GM23338 (cell line): ENCODE results near the gene IQGAP2. TPM values are rescaled to one million over a fixed set of nuclear protein-coding genes. Genes with fewer than 3 reads are reported as not detected.

Source experiments
- ATAC-seq: fragments of 200-7000 bp; cut with Tn5 transposase; 3 replicates; pipeline ENCODE4 v1.9.1; 2020
- DNase-seq: peaks from one replicate; pipeline ENCODE4 v3.0.0-alpha.2; 2015; ENCODE audit warnings: low spot score
- H2AFZ ChIP-seq: fragments of 200-600 bp; sonication (generic); 2 replicates; pipeline ENCODE4 v1.8.0; 2016; ENCODE audit warnings: antibody characterized with exemption, mild to moderate bottlenecking, moderate library complexity
- H3F3A ChIP-seq: fragments of 200-600 bp; sonication (generic); replicated peaks from 2 replicates; pipeline ENCODE4 v1.8.0; 2017; ENCODE audit warnings: antibody characterized with exemption, mixed run types, low read depth
- H3K27ac ChIP-seq: fragments of 200-600 bp; sonication (generic); 2 replicates; pipeline ENCODE4 v1.6.1; 2016; ENCODE audit warnings: low read depth
- H3K27me3 ChIP-seq: fragments of 200-600 bp; sonication (generic); 2 replicates; pipeline ENCODE4 v1.8.0; 2016; ENCODE audit warnings: mild to moderate bottlenecking, mixed run types, moderate library complexity; ENCODE audit not compliant: insufficient read depth
- H3K36me3 ChIP-seq: fragments of 200-600 bp; sonication (generic); 2 replicates; pipeline ENCODE4 v1.8.0; 2016; ENCODE audit warnings: mild to moderate bottlenecking; ENCODE audit not compliant: insufficient read depth
- H3K4me1 ChIP-seq: fragments of 200-600 bp; sonication (generic); 2 replicates; pipeline ENCODE4 v1.8.0; 2016; ENCODE audit warnings: mild to moderate bottlenecking, moderate library complexity; ENCODE audit not compliant: insufficient read depth
- H3K4me2 ChIP-seq: fragments of 200-600 bp; sonication (generic); 2 replicates; pipeline ENCODE4 v1.7.1; 2017; ENCODE audit warnings: mixed run types
- H3K4me3 ChIP-seq: fragments of 200-600 bp; sonication (generic); 2 replicates; pipeline ENCODE4 v1.6.1; 2016; ENCODE audit warnings: mixed run types
- H3K79me2 ChIP-seq: fragments of 200-600 bp; sonication (generic); replicated peaks from 2 replicates; pipeline ENCODE4 v1.8.0; 2017; ENCODE audit warnings: mild to moderate bottlenecking; ENCODE audit not compliant: insufficient read depth
- H3K9me2 ChIP-seq: fragments of 200-600 bp; sonication (generic); 2 replicates; pipeline ENCODE4 v1.8.0; 2017; ENCODE audit not compliant: insufficient read depth
- H4K20me1 ChIP-seq: fragments of 200-600 bp; sonication (generic); replicated peaks from 2 replicates; pipeline ENCODE4 v1.8.0; 2017; ENCODE audit warnings: mild to moderate bottlenecking; ENCODE audit not compliant: insufficient read depth
- H3K27ac Mint-ChIP-seq: 2 replicates; pipeline ENCODE4 v1.8.0; 2020; ENCODE audit warnings: inconsistent platforms, mild to moderate bottlenecking, moderate library complexity, mixed read lengths
- H3K27me3 Mint-ChIP-seq: 3 replicates; pipeline ENCODE4 v1.8.0; 2022; ENCODE audit warnings: low read depth, mild to moderate bottlenecking, moderate library complexity, mixed read lengths, inconsistent platforms; ENCODE audit not compliant: insufficient read depth, poor library complexity
- H3K36me3 Mint-ChIP-seq: 3 replicates; pipeline ENCODE4 v1.8.0; 2021; ENCODE audit warnings: low read depth, mild to moderate bottlenecking, inconsistent platforms, moderate library complexity, mixed read lengths
- H3K4me1 Mint-ChIP-seq: 3 replicates; pipeline ENCODE4 v1.8.0; 2020; ENCODE audit warnings: mild to moderate bottlenecking, inconsistent platforms, mixed read lengths
- H3K4me3 Mint-ChIP-seq: 3 replicates; pipeline ENCODE4 v1.8.0; 2021; ENCODE audit warnings: moderate library complexity, mild to moderate bottlenecking, inconsistent platforms, mixed read lengths
- H3K9me3 Mint-ChIP-seq: 3 replicates; pipeline ENCODE4 v1.8.0; 2020; ENCODE audit warnings: moderate library complexity, mild to moderate bottlenecking, inconsistent platforms, mixed read lengths
- CREB1 ChIP-seq: fragments of 250-450 bp; sonication (Bioruptor Pico); IDR thresholded peaks from 2 replicates; pipeline ENCODE4 v1.5.0; 2020; ENCODE audit warnings: low read depth, mild to moderate bottlenecking, moderate library complexity
- ETS1 ChIP-seq: IDR thresholded peaks from 2 replicates; pipeline ENCODE4 v1.6.1; 2016; ENCODE audit warnings: antibody characterized with exemption
- EZH2 ChIP-seq: fragments of 200-600 bp; sonication (generic); IDR thresholded peaks from one replicate; pipeline ENCODE4 v1.8.0; 2017; ENCODE audit warnings: antibody characterized with exemption, mild to moderate bottlenecking, low read depth; ENCODE audit not compliant: unreplicated experiment
- EZH2phosphoT487 ChIP-seq: fragments of 200-600 bp; sonication (generic); IDR thresholded peaks from one replicate; pipeline ENCODE4 v1.8.1; 2018; ENCODE audit warnings: antibody characterized with exemption; ENCODE audit not compliant: unreplicated experiment
- JUNB ChIP-seq: IDR thresholded peaks from one replicate; pipeline ENCODE4 v1.6.1; 2016; ENCODE audit warnings: antibody characterized with exemption; ENCODE audit not compliant: unreplicated experiment
- NANOG ChIP-seq: IDR thresholded peaks from 2 replicates; pipeline ENCODE4 v1.6.1; 2016; ENCODE audit warnings: antibody characterized with exemption, borderline replicate concordance
- POLR2AphosphoS5 ChIP-seq: IDR thresholded peaks from 2 replicates; pipeline ENCODE4 v1.6.1; 2016; ENCODE audit warnings: antibody characterized with exemption, low read depth
- REST ChIP-seq: IDR thresholded peaks from one replicate; pipeline ENCODE4 v1.6.1; 2018; ENCODE audit warnings: antibody characterized with exemption; ENCODE audit not compliant: unreplicated experiment
- STAT1 ChIP-seq: IDR thresholded peaks from one replicate; pipeline ENCODE4 v1.6.1; 2016; ENCODE audit warnings: antibody characterized with exemption; ENCODE audit not compliant: unreplicated experiment
- ZNF114 ChIP-seq: fragments of 250-450 bp; sonication (Bioruptor Pico); IDR thresholded peaks from 2 replicates; pipeline ENCODE4 v1.5.0; 2020; ENCODE audit warnings: mild to moderate bottlenecking, moderate library complexity
- ZNF331 ChIP-seq: fragments of 250-450 bp; sonication (Bioruptor Pico); IDR thresholded peaks from 2 replicates; pipeline ENCODE4 v1.5.0; 2020; ENCODE audit warnings: low read depth, mild to moderate bottlenecking, moderate library complexity
- polyA plus RNA-seq: library from polyadenylated mRNA; unstranded; fragments of >200 nt; fragmentation: Nextera tagmentation; extraction: Ambion mirVana; gene quantifications from 2 replicates; pipeline ENCODE4 v1.2.1, GENCODE V29; 2016
- total RNA-seq: library from RNA; depleted of rRNA; stranded (reverse); fragments of >200 nt; shearing (Covaris generic); gene quantifications from 2 replicates; pipeline ENCODE4 v1.2.3, GENCODE V29; 2014
- TF ChIP-seq, protein P1 (sequence below), 2 experiments: fragments of 200-600 bp in 1 of 2; sonication (generic) in 1 of 2; conservative IDR thresholded peaks; 2 replicates each; pipeline versions ENCODE4 v1.5.1 to v1.6.1; 2016 to 2017; ENCODE audit warnings: antibody characterized with exemption in 2 of 2, low read depth in 2 of 2, mild to moderate bottlenecking in 2 of 2, moderate library complexity in 1 of 2
- TF ChIP-seq, protein P2 (sequence below): fragments of 250-450 bp; sonication (Bioruptor Pico); IDR thresholded peaks from 2 replicates; pipeline ENCODE4 v1.5.0; 2020; ENCODE audit warnings: mild to moderate bottlenecking, moderate library complexity

The IQGAP2 gene
- total and polyA plus RNA-seq, 2 experiments from 2014 or later, result 60.0 to 86.5 TPM

- H3K9me2 ChIP-seq, result no peaks in the 10 kb centered on the region
- no peak overlapping the region for H3K4me3 Mint-ChIP-seq
- H3K27ac Mint-ChIP-seq, result no peak overlapping the region
- H3K27me3 Mint-ChIP-seq, result no peaks in the 10 kb centered on the region
- no peaks in the 10 kb centered on the region; the same call in 1 of the 3 replicates for H3K36me3 Mint-ChIP-seq
- H3K4me1 ChIP-seq, result no peaks in the 10 kb centered on the region; the same call in 1 of the 2 replicates
- no peaks in the 10 kb centered on the region for H3F3A ChIP-seq
- H4K20me1 ChIP-seq, result no peaks in the 10 kb centered on the region
- no peaks in the 10 kb centered on the region for H3K27me3 ChIP-seq
- no peaks in the 10 kb centered on the region for H3K9me3 Mint-ChIP-seq
- TF ChIP-seq ZNF114 (CRISPR knock-in tag) (no peak), EZH2 (no peak), REST (no peak), CREB1 (no peak), NANOG (no peak), JUNB (no peak), ZNF331 (CRISPR knock-in tag) (no peak), EZH2phosphoT487 (no peak), ETS1 (no peak), POLR2AphosphoS5 (no peak), STAT1 (no peak)
- TF ChIP-seq, protein P1, sequence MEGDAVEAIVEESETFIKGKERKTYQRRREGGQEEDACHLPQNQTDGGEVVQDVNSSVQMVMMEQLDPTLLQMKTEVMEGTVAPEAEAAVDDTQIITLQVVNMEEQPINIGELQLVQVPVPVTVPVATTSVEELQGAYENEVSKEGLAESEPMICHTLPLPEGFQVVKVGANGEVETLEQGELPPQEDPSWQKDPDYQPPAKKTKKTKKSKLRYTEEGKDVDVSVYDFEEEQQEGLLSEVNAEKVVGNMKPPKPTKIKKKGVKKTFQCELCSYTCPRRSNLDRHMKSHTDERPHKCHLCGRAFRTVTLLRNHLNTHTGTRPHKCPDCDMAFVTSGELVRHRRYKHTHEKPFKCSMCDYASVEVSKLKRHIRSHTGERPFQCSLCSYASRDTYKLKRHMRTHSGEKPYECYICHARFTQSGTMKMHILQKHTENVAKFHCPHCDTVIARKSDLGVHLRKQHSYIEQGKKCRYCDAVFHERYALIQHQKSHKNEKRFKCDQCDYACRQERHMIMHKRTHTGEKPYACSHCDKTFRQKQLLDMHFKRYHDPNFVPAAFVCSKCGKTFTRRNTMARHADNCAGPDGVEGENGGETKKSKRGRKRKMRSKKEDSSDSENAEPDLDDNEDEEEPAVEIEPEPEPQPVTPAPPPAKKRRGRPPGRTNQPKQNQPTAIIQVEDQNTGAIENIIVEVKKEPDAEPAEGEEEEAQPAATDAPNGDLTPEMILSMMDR (conservative IDR thresholded peaks at IDR 0.05; ENCODE audit: low read depth in 2 of 2), result no peak
- TF ChIP-seq, protein P2, sequence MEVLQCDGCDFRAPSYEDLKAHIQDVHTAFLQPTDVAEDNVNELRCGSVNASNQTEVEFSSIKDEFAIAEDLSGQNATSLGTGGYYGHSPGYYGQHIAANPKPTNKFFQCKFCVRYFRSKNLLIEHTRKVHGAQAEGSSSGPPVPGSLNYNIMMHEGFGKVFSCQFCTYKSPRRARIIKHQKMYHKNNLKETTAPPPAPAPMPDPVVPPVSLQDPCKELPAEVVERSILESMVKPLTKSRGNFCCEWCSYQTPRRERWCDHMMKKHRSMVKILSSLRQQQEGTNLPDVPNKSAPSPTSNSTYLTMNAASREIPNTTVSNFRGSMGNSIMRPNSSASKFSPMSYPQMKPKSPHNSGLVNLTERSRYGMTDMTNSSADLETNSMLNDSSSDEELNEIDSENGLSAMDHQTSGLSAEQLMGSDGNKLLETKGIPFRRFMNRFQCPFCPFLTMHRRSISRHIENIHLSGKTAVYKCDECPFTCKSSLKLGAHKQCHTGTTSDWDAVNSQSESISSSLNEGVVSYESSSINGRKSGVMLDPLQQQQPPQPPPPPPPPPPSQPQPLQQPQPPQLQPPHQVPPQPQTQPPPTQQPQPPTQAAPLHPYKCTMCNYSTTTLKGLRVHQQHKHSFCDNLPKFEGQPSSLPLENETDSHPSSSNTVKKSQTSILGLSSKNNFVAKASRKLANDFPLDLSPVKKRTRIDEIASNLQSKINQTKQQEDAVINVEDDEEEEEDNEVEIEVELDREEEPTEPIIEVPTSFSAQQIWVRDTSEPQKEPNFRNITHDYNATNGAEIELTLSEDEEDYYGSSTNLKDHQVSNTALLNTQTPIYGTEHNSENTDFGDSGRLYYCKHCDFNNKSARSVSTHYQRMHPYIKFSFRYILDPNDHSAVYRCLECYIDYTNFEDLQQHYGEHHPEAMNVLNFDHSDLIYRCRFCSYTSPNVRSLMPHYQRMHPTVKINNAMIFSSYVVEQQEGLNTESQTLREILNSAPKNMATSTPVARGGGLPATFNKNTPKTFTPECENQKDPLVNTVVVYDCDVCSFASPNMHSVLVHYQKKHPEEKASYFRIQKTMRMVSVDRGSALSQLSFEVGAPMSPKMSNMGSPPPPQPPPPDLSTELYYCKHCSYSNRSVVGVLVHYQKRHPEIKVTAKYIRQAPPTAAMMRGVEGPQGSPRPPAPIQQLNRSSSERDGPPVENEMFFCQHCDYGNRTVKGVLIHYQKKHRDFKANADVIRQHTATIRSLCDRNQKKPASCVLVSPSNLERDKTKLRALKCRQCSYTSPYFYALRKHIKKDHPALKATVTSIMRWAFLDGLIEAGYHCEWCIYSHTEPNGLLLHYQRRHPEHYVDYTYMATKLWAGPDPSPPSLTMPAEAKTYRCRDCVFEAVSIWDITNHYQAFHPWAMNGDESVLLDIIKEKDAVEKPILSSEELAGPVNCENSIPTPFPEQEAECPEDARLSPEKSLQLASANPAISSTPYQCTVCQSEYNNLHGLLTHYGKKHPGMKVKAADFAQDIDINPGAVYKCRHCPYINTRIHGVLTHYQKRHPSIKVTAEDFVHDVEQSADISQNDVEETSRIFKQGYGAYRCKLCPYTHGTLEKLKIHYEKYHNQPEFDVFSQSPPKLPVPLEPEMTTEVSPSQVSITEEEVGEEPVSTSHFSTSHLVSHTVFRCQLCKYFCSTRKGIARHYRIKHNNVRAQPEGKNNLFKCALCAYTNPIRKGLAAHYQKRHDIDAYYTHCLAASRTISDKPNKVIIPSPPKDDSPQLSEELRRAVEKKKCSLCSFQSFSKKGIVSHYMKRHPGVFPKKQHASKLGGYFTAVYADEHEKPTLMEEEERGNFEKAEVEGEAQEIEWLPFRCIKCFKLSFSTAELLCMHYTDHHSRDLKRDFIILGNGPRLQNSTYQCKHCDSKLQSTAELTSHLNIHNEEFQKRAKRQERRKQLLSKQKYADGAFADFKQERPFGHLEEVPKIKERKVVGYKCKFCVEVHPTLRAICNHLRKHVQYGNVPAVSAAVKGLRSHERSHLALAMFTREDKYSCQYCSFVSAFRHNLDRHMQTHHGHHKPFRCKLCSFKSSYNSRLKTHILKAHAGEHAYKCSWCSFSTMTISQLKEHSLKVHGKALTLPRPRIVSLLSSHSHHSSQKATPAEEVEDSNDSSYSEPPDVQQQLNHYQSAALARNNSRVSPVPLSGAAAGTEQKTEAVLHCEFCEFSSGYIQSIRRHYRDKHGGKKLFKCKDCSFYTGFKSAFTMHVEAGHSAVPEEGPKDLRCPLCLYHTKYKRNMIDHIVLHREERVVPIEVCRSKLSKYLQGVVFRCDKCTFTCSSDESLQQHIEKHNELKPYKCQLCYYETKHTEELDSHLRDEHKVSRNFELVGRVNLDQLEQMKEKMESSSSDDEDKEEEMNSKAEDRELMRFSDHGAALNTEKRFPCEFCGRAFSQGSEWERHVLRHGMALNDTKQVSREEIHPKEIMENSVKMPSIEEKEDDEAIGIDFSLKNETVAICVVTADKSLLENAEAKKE (CRISPR knock-in tag), result no peak
- no peak overlapping the region for H3K4me2 ChIP-seq
- H3K79me2 ChIP-seq, result no peaks in the 10 kb centered on the region
- H3K4me1 Mint-ChIP-seq, result no peaks in the 10 kb centered on the region; the same call in 2 of the 3 replicates
- DNase-seq, result no peak
- no peak overlapping the region for H3K27ac ChIP-seq
- H3K4me3 ChIP-seq, result no peak overlapping the region
- no peaks in the 10 kb centered on the region for H3K36me3 ChIP-seq
- no peak overlapping the region for H2AFZ ChIP-seq
- no peak for ATAC-seq
Measured at GRCh38 chr5:76591366-76591765, 188.3 kb downstream of the IQGAP2 start.
